Transverse colon (tissue), 4 donors: ENCODE data around the gene KCTD17. TPM values are rescaled to one million over a fixed set of nuclear protein-coding genes. Genes with fewer than 3 reads are reported as not detected.

Experiments
- DNase-seq: peaks from one replicate; pipeline ENCODE4 v3.0.0-alpha.2; 2019
- H3K27ac ChIP-seq, 4 donors: fragments of 200-600 bp; sonication (generic); 2 replicates each; pipeline ENCODE4 v1.5.1; 2016 to 2018; ENCODE audit warnings: inconsistent platforms in 4 of 4
- H3K27me3 ChIP-seq: fragments of 200-600 bp; sonication (generic); 2 replicates; pipeline ENCODE4 v1.5.1; 2017; ENCODE audit warnings: inconsistent platforms
- H3K36me3 ChIP-seq, 4 donors: fragments of 200-600 bp; sonication (generic); 2 replicates each; pipeline ENCODE4 v1.5.1; 2017 to 2019; ENCODE audit warnings: inconsistent platforms in 4 of 4
- H3K4me1 ChIP-seq, 4 donors: fragments of 200-600 bp; sonication (generic); 2 replicates each; pipeline ENCODE4 v1.5.1; 2017 to 2020; ENCODE audit warnings: inconsistent platforms in 4 of 4
- H3K4me3 ChIP-seq, 4 donors: fragments of 200-600 bp; sonication (generic); 1 replicate in 1 of 4; 2 replicates in 3 of 4; pipeline versions ENCODE4 v1.5.1 to v1.6.1; 2017 to 2019; ENCODE audit warnings: inconsistent platforms in 4 of 4
- H3K9me3 ChIP-seq, 2 donors: fragments of 200-600 bp; sonication (generic); 2 replicates each; pipeline ENCODE4 v1.5.1; 2017 to 2019; ENCODE audit warnings: inconsistent platforms in 2 of 2
- CTCF ChIP-seq, 5 experiments: fragments of 200-600 bp in 3 of 5; fragments of 450-650 bp in 2 of 5; sonication (generic) in 3 of 5; IDR thresholded peaks; 1 replicate in 2 of 5; 2 replicates in 3 of 5; pipeline ENCODE4 v1.5.1; 2016 to 2017; ENCODE audit warnings: antibody characterized with exemption in 5 of 5, inconsistent platforms in 3 of 5, mild to moderate bottlenecking in 2 of 5, moderate library complexity in 1 of 5
- EP300 ChIP-seq: sonication (generic); formaldehyde crosslinking; IDR thresholded peaks from one replicate; pipeline ENCODE4 v1.6.1; 2017; ENCODE audit warnings: antibody characterized with exemption, low read depth
- POLR2A ChIP-seq: fragments of 450-650 bp; IDR thresholded peaks from one replicate; pipeline ENCODE4 v1.6.1; 2016; ENCODE audit warnings: antibody characterized with exemption, mild to moderate bottlenecking, moderate library complexity
- POLR2AphosphoS5 ChIP-seq, 3 donors: sonication (generic); formaldehyde crosslinking; IDR thresholded peaks; one replicate each; pipeline ENCODE4 v1.6.1; 2016; ENCODE audit warnings: antibody characterized with exemption in 3 of 3
- WGBS, 2 donors: methylation state at CpG; one replicate each; pipeline ENCODE4 v1.1.5; 2018; ENCODE audit warnings: low coverage in 1 of 2; 5-methylcytosine and 5-hydroxymethylcytosine counted together
- in situ Hi-C, 4 donors: fragments of 200-750 bp; cut with MboI; loops; one replicate each; pipeline versions ENCODE4 v1.15.0 to v1.15.1; 2017; ENCODE audit warnings: low sequenced_read_pairs in 3 of 4, low pct_ligation_motif_present in 1 of 4, low pct_unique_long_range_greater_than_20kb in 1 of 4
- intact Hi-C: fragments of 100-400 bp; cut with DNase I; formaldehyde crosslinking; loops from one replicate; pipeline ENCODE4 v1.15.1; 2023; ENCODE audit warnings: low total_unique reads
- total RNA-seq, 4 donors: library from RNA; depleted of rRNA; stranded (reverse); fragments of >200 nt; gene quantifications; one replicate each; pipeline ENCODE4 v1.1.0, GENCODE V29; 2016

The KCTD17 gene
- 10 to 100 TPM; 11.2 to 61.3 (median 35.1) TPM for total RNA-seq

GRCh38 chr22:37051391-37052385 lies at the start of gene KCTD17:
KCTD17 (plus strand) TSS chr22:37051742; CDS start chr22:37051761, 19 bp downstream.
- no peaks in the 10 kb centered on the region for H3K36me3 ChIP-seq
- H3K27me3 ChIP-seq: no peaks in the 10 kb centered on the region
- peak; percentile 26 to 69 (median 27) for TF ChIP-seq POLR2AphosphoS5 (IDR thresholded peaks at IDR 0.05)
- no peak for TF ChIP-seq CTCF (IDR thresholded peaks at IDR 0.05)
- WGBS, 2 donors: 9% methylated on average over 53 of the region's 89 CpGs; no CpG with 5 or more reads in 1 of the 2 donors
- peak; percentile 86 for DNase-seq
- H3K4me3 ChIP-seq: peak within 1 kb of the TSS; percentile 56 to 81 (median 78)
- peak within 1 kb of the TSS; percentile 82 to 86 (median 84) for H3K27ac ChIP-seq
- in situ Hi-C loops: no loop called here
- no peaks in the 10 kb centered on the region for H3K9me3 ChIP-seq
- peaks cover 13 to 45% (median 39%) of the 10 kb centered on the region in 4 donors for H3K4me1 ChIP-seq
- intact Hi-C loops: no loop called here

- intact Hi-C loops (no loop called here), in situ Hi-C loops (no loop called here)
- WGBS, 2 donors: 86 to 87% methylated on average over 1 to 12 of the region's 12 CpGs
- no peak for DNase-seq
- H3K36me3 ChIP-seq: no peaks in the 10 kb centered on the region
- no peaks in the 10 kb centered on the region for H3K4me1 ChIP-seq
- H3K27me3 ChIP-seq: no peaks in the 10 kb centered on the region
- TF ChIP-seq CTCF (IDR thresholded peaks at IDR 0.05) (no peak), EP300 (no peak), POLR2A (no peak), POLR2AphosphoS5 (IDR thresholded peaks at IDR 0.05) (no peak)
- no peak overlapping the region for H3K4me3 ChIP-seq
- no peaks in the 10 kb centered on the region for H3K9me3 ChIP-seq
- H3K27ac ChIP-seq: no peak overlapping the region
Measured at GRCh38 chr22:37001826-37002225, 49.7 kb upstream of the KCTD17 start.

- no peak for TF ChIP-seq CTCF (IDR thresholded peaks at IDR 0.05)
- TF ChIP-seq POLR2AphosphoS5 (IDR thresholded peaks at IDR 0.05): no peak
- no peak for TF ChIP-seq POLR2A
- TF ChIP-seq EP300: no peak
Measured at GRCh38 chr22:37002633-37003032, 48.9 kb upstream of the KCTD17 start.

GRCh38 chr22:37007651-37008050 lies 43.9 kb upstream of the KCTD17 start:
- DNase-seq: no peak
- in situ Hi-C loops (no loop called here), intact Hi-C loops (no loop called here)
- H3K4me3 ChIP-seq: no peak overlapping the region
- H3K9me3 ChIP-seq: no peaks in the 10 kb centered on the region
- H3K36me3 ChIP-seq: no peaks in the 10 kb centered on the region
- no peak overlapping the region for H3K27ac ChIP-seq
- TF ChIP-seq CTCF (IDR thresholded peaks at IDR 0.05): no peak
- no peak for TF ChIP-seq EP300
- no peak for TF ChIP-seq POLR2A
- no peak for TF ChIP-seq POLR2AphosphoS5 (IDR thresholded peaks at IDR 0.05)
- WGBS, 2 donors: 48% methylated on average over 2 of the region's 2 CpGs; no CpG with 5 or more reads in 1 of the 2 donors
- H3K27me3 ChIP-seq: no peaks in the 10 kb centered on the region
- H3K4me1 ChIP-seq: peaks cover 3 to 14% (median 12%) of the 10 kb centered on the region in 4 donors

More at GRCh38 chr22:37002633-37003032, 48.9 kb upstream of the KCTD17 start:
- in situ Hi-C loops: no loop called here
- 84 to 100% methylated on average over 1 to 7 of the region's 7 CpGs for WGBS, 2 donors
- no peaks in the 10 kb centered on the region for H3K9me3 ChIP-seq
- H3K36me3 ChIP-seq: no peaks in the 10 kb centered on the region
- H3K4me3 ChIP-seq: no peak overlapping the region
- no peaks in the 10 kb centered on the region for H3K4me1 ChIP-seq
- H3K27me3 ChIP-seq: no peaks in the 10 kb centered on the region
- DNase-seq: no peak
- intact Hi-C loops: no loop called here
- no peak overlapping the region for H3K27ac ChIP-seq
